Upper lobe of left lung (tissue), 4 donors: Measurements from ENCODE around the gene DND1.

Experiments
- EP300 ChIP-seq, 4 donors: sonication (generic); formaldehyde crosslinking; IDR thresholded peaks; one replicate each; pipeline ENCODE4 v1.5.1; 2017; ENCODE audit warnings: antibody characterized with exemption in 4 of 4, control low read depth in 2 of 4
- POLR2A ChIP-seq, 4 donors: fragments of 450-650 bp; IDR thresholded peaks; one replicate each; pipeline ENCODE4 v1.5.1; 2016 to 2017; ENCODE audit warnings: antibody characterized with exemption in 4 of 4, mild to moderate bottlenecking in 2 of 4
- TF ChIP-seq, protein P1 (sequence below), 6 experiments: fragments of 450-650 bp in 4 of 6; fragments of 200-600 bp in 2 of 6; sonication (generic) in 2 of 6; IDR thresholded peaks; one replicate each; pipeline ENCODE4 v1.5.1; 2016 to 2019; ENCODE audit warnings: antibody characterized with exemption in 6 of 6

DNA sequence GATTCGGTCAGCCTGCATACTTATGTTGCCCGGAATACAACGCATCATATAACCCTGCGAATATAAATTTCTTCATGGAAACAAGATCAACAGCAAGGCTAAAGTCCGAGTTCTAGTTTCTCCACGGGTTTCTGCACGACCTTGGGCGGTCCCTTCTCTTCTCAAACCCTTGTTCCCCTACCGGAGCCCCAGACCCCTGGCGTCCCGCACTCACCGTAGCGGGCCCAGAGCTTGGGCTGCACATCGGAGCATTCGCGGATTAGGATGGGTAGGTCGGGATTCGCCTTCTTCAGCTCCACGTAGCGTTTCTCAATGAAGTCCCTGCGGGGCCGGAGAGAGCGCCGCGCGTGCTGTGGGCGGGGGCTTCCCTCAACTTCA is 26.3 kb downstream of the DND1 start:
- TF ChIP-seq, protein P1, sequence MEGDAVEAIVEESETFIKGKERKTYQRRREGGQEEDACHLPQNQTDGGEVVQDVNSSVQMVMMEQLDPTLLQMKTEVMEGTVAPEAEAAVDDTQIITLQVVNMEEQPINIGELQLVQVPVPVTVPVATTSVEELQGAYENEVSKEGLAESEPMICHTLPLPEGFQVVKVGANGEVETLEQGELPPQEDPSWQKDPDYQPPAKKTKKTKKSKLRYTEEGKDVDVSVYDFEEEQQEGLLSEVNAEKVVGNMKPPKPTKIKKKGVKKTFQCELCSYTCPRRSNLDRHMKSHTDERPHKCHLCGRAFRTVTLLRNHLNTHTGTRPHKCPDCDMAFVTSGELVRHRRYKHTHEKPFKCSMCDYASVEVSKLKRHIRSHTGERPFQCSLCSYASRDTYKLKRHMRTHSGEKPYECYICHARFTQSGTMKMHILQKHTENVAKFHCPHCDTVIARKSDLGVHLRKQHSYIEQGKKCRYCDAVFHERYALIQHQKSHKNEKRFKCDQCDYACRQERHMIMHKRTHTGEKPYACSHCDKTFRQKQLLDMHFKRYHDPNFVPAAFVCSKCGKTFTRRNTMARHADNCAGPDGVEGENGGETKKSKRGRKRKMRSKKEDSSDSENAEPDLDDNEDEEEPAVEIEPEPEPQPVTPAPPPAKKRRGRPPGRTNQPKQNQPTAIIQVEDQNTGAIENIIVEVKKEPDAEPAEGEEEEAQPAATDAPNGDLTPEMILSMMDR (IDR thresholded peaks at IDR 0.05), result no peak
- TF ChIP-seq POLR2A (IDR thresholded peaks at IDR 0.05) (no peak), EP300 (IDR thresholded peaks at IDR 0.05) (no peak)
